ENCODE results near the gene SEMA6A.

DNA sequence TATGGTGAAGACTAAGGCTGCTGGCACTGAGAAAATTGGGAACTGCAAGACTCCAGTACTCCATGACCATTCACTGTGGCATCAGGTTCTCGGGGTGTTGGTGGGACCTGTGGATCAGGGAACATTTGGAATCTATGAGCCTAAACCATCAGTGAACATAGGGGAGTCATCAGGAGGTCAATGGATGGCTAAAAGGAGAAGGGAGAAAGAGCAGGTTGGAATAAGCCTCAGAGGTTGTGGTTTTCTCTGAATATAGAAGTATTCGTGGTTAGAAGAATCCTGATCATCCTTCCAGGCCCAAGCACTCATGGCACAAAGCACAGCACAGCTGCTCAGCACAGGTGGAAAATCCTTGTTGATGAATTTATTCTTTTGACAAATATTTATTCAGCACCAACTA is 156.6 kb downstream of the SEMA6A start:
- TF ChIP-seq, protein P1, sequence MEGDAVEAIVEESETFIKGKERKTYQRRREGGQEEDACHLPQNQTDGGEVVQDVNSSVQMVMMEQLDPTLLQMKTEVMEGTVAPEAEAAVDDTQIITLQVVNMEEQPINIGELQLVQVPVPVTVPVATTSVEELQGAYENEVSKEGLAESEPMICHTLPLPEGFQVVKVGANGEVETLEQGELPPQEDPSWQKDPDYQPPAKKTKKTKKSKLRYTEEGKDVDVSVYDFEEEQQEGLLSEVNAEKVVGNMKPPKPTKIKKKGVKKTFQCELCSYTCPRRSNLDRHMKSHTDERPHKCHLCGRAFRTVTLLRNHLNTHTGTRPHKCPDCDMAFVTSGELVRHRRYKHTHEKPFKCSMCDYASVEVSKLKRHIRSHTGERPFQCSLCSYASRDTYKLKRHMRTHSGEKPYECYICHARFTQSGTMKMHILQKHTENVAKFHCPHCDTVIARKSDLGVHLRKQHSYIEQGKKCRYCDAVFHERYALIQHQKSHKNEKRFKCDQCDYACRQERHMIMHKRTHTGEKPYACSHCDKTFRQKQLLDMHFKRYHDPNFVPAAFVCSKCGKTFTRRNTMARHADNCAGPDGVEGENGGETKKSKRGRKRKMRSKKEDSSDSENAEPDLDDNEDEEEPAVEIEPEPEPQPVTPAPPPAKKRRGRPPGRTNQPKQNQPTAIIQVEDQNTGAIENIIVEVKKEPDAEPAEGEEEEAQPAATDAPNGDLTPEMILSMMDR (IDR thresholded peaks at IDR 0.05; ENCODE audit: insufficient read depth, low read length), result no peak
- no peak for TF ChIP-seq POLR2AphosphoS5 (IDR thresholded peaks at IDR 0.05; ENCODE audit: low read depth)
